Amniotic stem cell (primary cell): ENCODE measurements around the gene MAD2L1BP.
"Not testable (repeated sequence)": the region's sequence is repeated elsewhere in the genome, so short reads cannot be mapped to it uniquely, and the experiment has no call there.

Experiments used
- DNase-seq: peaks from one replicate; lab custom pipeline; 2025; lab: John Stamatoyannopoulos, UW

The MAD2L1BP gene

GRCh38 chr6:43627008-43627825 lies 8.4 kb upstream of the MAD2L1BP start:
- peak; percentile 96 for DNase-seq

GRCh38 chr6:43628393-43629103 lies 7.1 kb upstream of the MAD2L1BP start:
- DNase-seq, result no peak

GRCh38 chr6:43629104-43629504 lies 6.5 kb upstream of the MAD2L1BP start, which contains the start of gene GTPBP2:
TSS of gene GTPBP2 (minus strand) at chr6:43629264. CDS start at chr6:43629162, 102 bp downstream.
- peak; percentile 98 for DNase-seq

GRCh38 chr6:43629505-43630300 lies 5.9 kb upstream of the MAD2L1BP start:
- peak; percentile 92 for DNase-seq

- DNase-seq, result no peak
Observed at GRCh38 chr6:43630980-43631619, 4.5 kb upstream of the MAD2L1BP start.

GRCh38 chr6:43633002-43633401 lies 2.6 kb upstream of the MAD2L1BP start:
- DNase-seq, result not testable (repeated sequence)

GRCh38 chr6:43634702-43635303 lies 837 bp upstream of the MAD2L1BP start:
- no peak for DNase-seq

- no peak for DNase-seq
Observed at GRCh38 chr6:43636308-43636659, 644 bp downstream of the MAD2L1BP start.

- no peak for DNase-seq
Observed at GRCh38 chr6:43639984-43640800, 4.6 kb downstream of the MAD2L1BP start.

GRCh38 chr6:43644940-43645612 lies 9.4 kb downstream of the MAD2L1BP start, which contains the start of gene RSPH9:
TSS of gene RSPH9 (plus strand) at chr6:43645036. CDS start at chr6:43645099, 63 bp downstream.
- DNase-seq, result no peak

- no peak for DNase-seq
Observed at GRCh38 chr6:43645613-43645964, 9.9 kb downstream of the MAD2L1BP start.

- no peak for DNase-seq
Observed at GRCh38 chr6:43647613-43648012, 12.0 kb downstream of the MAD2L1BP start.

- DNase-seq, result no peak
Observed at GRCh38 chr6:43648248-43648647, 12.6 kb downstream of the MAD2L1BP start.

- not testable (repeated sequence) for DNase-seq
Observed at GRCh38 chr6:43652822-43653221, 17.2 kb downstream of the MAD2L1BP start.

GRCh38 chr6:43657221-43657802 lies 21.7 kb downstream of the MAD2L1BP start:
- no peak for DNase-seq

GRCh38 chr6:43658161-43658560 lies 22.5 kb downstream of the MAD2L1BP start:
- DNase-seq, result no peak

- DNase-seq, result not testable (repeated sequence)
Observed at GRCh38 chr6:43662948-43663347, 27.3 kb downstream of the MAD2L1BP start.

GRCh38 chr6:43665376-43665775 lies 29.7 kb downstream of the MAD2L1BP start:
- no peak for DNase-seq

GRCh38 chr6:43666196-43666920 lies 30.7 kb downstream of the MAD2L1BP start:
- DNase-seq, result no peak
